ENCODE results near the gene SEMA5A.

GRCh38 chr5:9381464-9381863, 164.4 kb downstream of the SEMA5A start:
- TF ChIP-seq SRF (IDR thresholded peaks at IDR 0.05; ENCODE audit: low read depth, low read length) (no peak), CTCF (IDR thresholded peaks at IDR 0.05; ENCODE audit: control extremely low read depth in 1 of 3, insufficient read depth in 1 of 3, low read depth in 1 of 3, low read length in 3 of 3) (no peak), EP300 (IDR thresholded peaks at IDR 0.05; ENCODE audit: borderline replicate concordance in 1 of 2, low read depth in 2 of 2, low read length in 2 of 2) (no peak), POLR2AphosphoS5 (IDR thresholded peaks at IDR 0.05; ENCODE audit: low read depth, low read length) (no peak), MAX (IDR thresholded peaks at IDR 0.05) (no peak), HDAC6 (IDR thresholded peaks at IDR 0.05; ENCODE audit: low read depth, low read length) (no peak), RXRA (IDR thresholded peaks at IDR 0.05; ENCODE audit: insufficient read depth, low read depth, low read length) (no peak), EZH2 (IDR thresholded peaks at IDR 0.05; ENCODE audit: low read depth, low read length, severe bottlenecking) (no peak), BCL11A (IDR thresholded peaks at IDR 0.05; ENCODE audit: low read depth in 2 of 2, low read length in 2 of 2) (no peak), USF2 (IDR thresholded peaks at IDR 0.05; ENCODE audit: low read length) (no peak), JUN (IDR thresholded peaks at IDR 0.05; ENCODE audit: low read depth, low read length) (no peak), ATF2 (IDR thresholded peaks at IDR 0.05; ENCODE audit: low read length) (no peak), POLR2A (IDR thresholded peaks at IDR 0.05; ENCODE audit: control extremely low read depth in 1 of 2, low read depth in 2 of 2, low read length in 2 of 2) (no peak), RAD21 (IDR thresholded peaks at IDR 0.05 in 1 of 2, conservative IDR thresholded peaks at IDR 0.05 in 1 of 2; ENCODE audit: low read depth in 2 of 2, low read length in 2 of 2) (no peak)

Data from H1 (cell line).